Ovary (tissue), 9 donors: ENCODE measurements around the gene DOCK1. TPM values are rescaled to one million over a fixed set of nuclear protein-coding genes. Genes with fewer than 3 reads are reported as not detected.

Source experiments
- DNase-seq, 5 donors: peaks; one replicate each; pipeline ENCODE4 v3.0.0-alpha.2; 2019 to 2020
- H3K27ac ChIP-seq, 2 donors: fragments of 200-600 bp; one replicate each; pipeline versions ENCODE4 v1.5.1 to v1.8.0; 2019 to 2022
- H3K27me3 ChIP-seq: fragments of 200-600 bp; one replicate; pipeline ENCODE4 v1.8.0; 2022
- H3K36me3 ChIP-seq: fragments of 200-600 bp; sonication (generic); one replicate; pipeline ENCODE4 v1.5.1; 2019
- H3K4me1 ChIP-seq: one replicate; pipeline ENCODE4 v1.8.1; 2013; ENCODE audit warnings: mild to moderate bottlenecking, moderate library complexity; ENCODE audit not compliant: insufficient read depth
- H3K4me3 ChIP-seq: fragments of 200-600 bp; sonication (generic); one replicate; pipeline ENCODE4 v1.5.1; 2017
- H3K9me3 ChIP-seq, 2 donors: fragments of 200-600 bp in 1 of 2; sonication (generic) in 1 of 2; one replicate each; pipeline versions ENCODE4 v1.5.1 to v1.8.1; 2013 to 2019; ENCODE audit warnings: mild to moderate bottlenecking in 1 of 2, moderate library complexity in 1 of 2
- CTCF ChIP-seq, 3 donors: fragments of 450-650 bp in 2 of 3; fragments of 200-600 bp in 1 of 3; IDR thresholded peaks; one replicate each; pipeline versions ENCODE4 v1.5.1 to v1.8.0; 2016 to 2022; ENCODE audit warnings: antibody characterized with exemption in 3 of 3, mild to moderate bottlenecking in 1 of 3
- EP300 ChIP-seq: sonication (generic); formaldehyde crosslinking; IDR thresholded peaks from one replicate; pipeline ENCODE4 v1.6.1; 2017; ENCODE audit warnings: antibody characterized with exemption
- POLR2A ChIP-seq: fragments of 450-650 bp; IDR thresholded peaks from one replicate; pipeline ENCODE4 v1.6.1; 2017; ENCODE audit warnings: antibody characterized with exemption, mild to moderate bottlenecking, moderate library complexity
- WGBS, 3 donors: extraction: QIAGEN DNeasy Blood & Tissue Kit in 1 of 3; methylation state at CpG; one replicate each; pipeline versions ENCODE4 v1.1.5 to v1.1.7; 2013 to 2017; 5-methylcytosine and 5-hydroxymethylcytosine counted together
- intact Hi-C, 4 donors: fragments of 100-400 bp; cut with DNase I; formaldehyde crosslinking; loops; one replicate each; pipeline versions ENCODE4 v1.11.0 to v1.15.1; 2022 to 2023
- polyA plus RNA-seq, 2 donors: library from polyadenylated mRNA; stranded (reverse); fragments of 200-250 nt in 1 of 2; fragments of 350-450 nt in 1 of 2; fragmentation: Illumina TruSeq in 1 of 2; extraction: RNeasy Lipid Tissue Mini Kit (QIAGEN cat#74804) in 1 of 2; gene quantifications; one replicate each; pipeline ENCODE4 v1.2.3, GENCODE V29; 2013 to 2014
- total RNA-seq, 7 donors: library from RNA; depleted of rRNA in 2 of 7; stranded (reverse); fragments of >200 nt in 2 of 7; fragmentation: NEBNext Ultra II Directional in 3 of 7; extraction: Animal tissue kit (Norgen Biotek cat#: 25700) in 3 of 7; gene quantifications; one replicate each; pipeline versions ENCODE4 v1.1.0 to v1.2.4, GENCODE V29; 2016 to 2023
- donor health status: DM: no; HTN: no; CAD: no; lungs with moderate emphysema.
- donor health status: DM: no; HTN: no; CAD: no.
- donor health status: Bipolar disorder and iron deficiency.
- donor health status: DM: yes; HTN: yes; CAD: no.
- donor health status: DM: no; HTN: no; CAD: no.
- donor health status: DM: yes; HTN: yes; CAD: no.

Gene DOCK1
- total and polyA plus RNA-seq, 9 donors, result 24.7 to 68.3 (median 51.1) TPM

GRCh38 chr10:127044186-127044585, 139.0 kb downstream of the DOCK1 start:
- TF ChIP-seq EP300, result no peak
- TF ChIP-seq CTCF (IDR thresholded peaks at IDR 0.05), result no peak
- no peak for TF ChIP-seq POLR2A
- Histone ChIP-seq H3K4me3 (no peak overlapping the region), H3K27ac (no peak overlapping the region), H3K36me3 (no peaks in the 10 kb centered on the region), H3K27me3 (no peaks in the 10 kb centered on the region), H3K4me1 (peaks cover 2% of the 10 kb centered on the region), H3K9me3 (no peaks in the 10 kb centered on the region)
- DNase-seq, result no peak
- 37 to 57% (median 41%) methylated on average over 8 of the region's 8 CpGs for WGBS, 3 donors
- intact Hi-C loops, result no loop called here

DNA sequence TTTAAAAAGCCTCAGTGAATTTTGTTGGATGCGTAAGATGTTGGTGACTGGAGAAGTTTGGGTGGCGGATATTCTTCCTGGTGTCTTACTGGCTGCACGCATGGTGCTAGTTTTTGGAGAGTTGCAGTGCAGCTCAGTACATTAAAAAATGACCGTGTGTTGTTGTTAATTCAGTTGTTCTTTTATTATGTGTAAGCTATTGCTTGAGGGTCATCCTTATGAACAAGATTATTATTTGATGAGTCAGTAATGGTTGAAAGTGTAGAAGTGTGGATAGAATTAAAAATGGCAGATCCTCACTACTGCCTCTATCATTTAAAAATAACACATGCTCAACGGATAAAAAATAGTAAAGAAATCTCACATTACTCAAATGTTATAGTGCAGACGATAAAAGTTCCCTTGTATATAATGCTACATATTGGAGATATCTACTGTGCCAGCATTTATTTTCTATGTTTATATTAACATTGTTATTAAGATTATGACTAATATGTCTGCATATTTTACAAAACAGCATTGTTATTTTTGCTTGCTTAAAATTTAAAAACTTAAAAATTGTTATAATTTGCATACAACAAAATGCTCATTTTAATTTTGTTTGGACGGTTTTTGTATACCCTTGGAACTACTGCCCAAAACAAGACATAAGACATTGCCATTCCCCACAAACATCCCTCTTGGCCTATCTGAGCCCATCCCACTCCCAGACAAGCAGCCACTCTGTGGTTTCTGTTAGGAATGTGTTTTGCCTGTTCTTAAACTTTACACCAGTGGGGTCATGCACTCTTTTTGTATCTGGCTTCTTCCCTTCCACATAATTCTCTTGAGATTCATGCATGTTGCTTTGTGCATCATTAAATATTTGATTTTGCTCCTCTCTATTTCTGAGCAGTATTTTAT, 142.0 kb downstream of the DOCK1 start:
- Histone ChIP-seq H3K36me3 (no peaks in the 10 kb centered on the region), H3K27ac (no peak overlapping the region), H3K4me3 (no peak overlapping the region), H3K27me3 (no peaks in the 10 kb centered on the region), H3K9me3 (no peaks in the 10 kb centered on the region), H3K4me1 (peaks cover 2% of the 10 kb centered on the region)
- 52 to 69% (median 59%) methylated on average over 7 of the region's 7 CpGs for WGBS, 3 donors
- intact Hi-C loops, result no loop called here
- TF ChIP-seq CTCF (IDR thresholded peaks at IDR 0.05), result no peak
- no peak for TF ChIP-seq EP300
- TF ChIP-seq POLR2A, result no peak
- no peak for DNase-seq

GRCh38 chr10:127047878-127048238, 142.6 kb downstream of the DOCK1 start:
- no peaks in the 10 kb centered on the region for H3K27me3 ChIP-seq
- TF ChIP-seq CTCF (IDR thresholded peaks at IDR 0.05), result no peak
- H3K4me1 ChIP-seq, result peaks cover 2% of the 10 kb centered on the region
- intact Hi-C loops, result no loop called here
- H3K27ac ChIP-seq, result no peak overlapping the region
- no peaks in the 10 kb centered on the region for H3K36me3 ChIP-seq
- H3K4me3 ChIP-seq, result no peak overlapping the region
- 16 to 44% (median 31%) methylated on average over 6 of the region's 6 CpGs for WGBS, 3 donors
- no peaks in the 10 kb centered on the region for H3K9me3 ChIP-seq
- DNase-seq, result no peak

GRCh38 chr10:127048630-127049029, 143.4 kb downstream of the DOCK1 start:
- intact Hi-C loops, result no loop called here
- H3K4me1 ChIP-seq, result peaks cover 2% of the 10 kb centered on the region
- WGBS, 3 donors, result 88 to 94% (median 89%) methylated on average over 6 of the region's 6 CpGs
- no peaks in the 10 kb centered on the region for H3K9me3 ChIP-seq
- no peak overlapping the region for H3K4me3 ChIP-seq
- H3K27me3 ChIP-seq, result no peaks in the 10 kb centered on the region
- DNase-seq, result no peak
- no peaks in the 10 kb centered on the region for H3K36me3 ChIP-seq
- H3K27ac ChIP-seq, result no peak overlapping the region
- TF ChIP-seq CTCF (IDR thresholded peaks at IDR 0.05) (no peak), EP300 (no peak), POLR2A (no peak)
